A549 (cell line): ENCODE results near the gene MMP25.

Source experiments
- BHLHE40 ChIP-seq: IDR thresholded peaks from 2 replicates; pipeline ENCODE4 v1.6.1; 2012; ENCODE audit warnings: low read depth, low read length, inconsistent platforms
- MYC ChIP-seq: IDR thresholded peaks from 2 replicates; pipeline ENCODE4 v1.6.1; 2012; ENCODE audit warnings: mild to moderate bottlenecking, inconsistent platforms, low read length, improper control_type of control experiment, borderline replicate concordance
- NR3C1 ChIP-seq: fragments of >200 bp; sonication (Bioruptor Twin); formaldehyde crosslinking; IDR thresholded peaks from 3 replicates; pipeline ENCODE4 v1.6.1; 2017
- POLR2A ChIP-seq: IDR thresholded peaks from 2 replicates; pipeline ENCODE4 v1.6.1; 2012; ENCODE audit warnings: mild to moderate bottlenecking, low read length
- RAD21 ChIP-seq, 2 experiments: fragments of >200 bp in 1 of 2; sonication (Bioruptor Twin) in 1 of 2; formaldehyde crosslinking in 1 of 2; IDR thresholded peaks in 1 of 2; conservative IDR thresholded peaks in 1 of 2; 2 replicates in 1 of 2; 3 replicates in 1 of 2; pipeline ENCODE4 v1.6.1; 2012 to 2018; ENCODE audit warnings: inconsistent platforms in 1 of 2
- RCOR1 ChIP-seq: fragments of 150-350 bp; IDR thresholded peaks from 2 replicates; pipeline ENCODE4 v1.6.1; 2014; ENCODE audit warnings: antibody characterized with exemption, low read length, low read depth
- SREBF2 ChIP-seq: fragments of 450-650 bp; IDR thresholded peaks from 2 replicates; pipeline ENCODE4 v1.6.1; 2014; ENCODE audit warnings: mild to moderate bottlenecking, moderate library complexity
- ZFP36 ChIP-seq: fragments of 450-650 bp; IDR thresholded peaks from 2 replicates; pipeline ENCODE4 v1.6.1; 2014; ENCODE audit warnings: borderline replicate concordance; ENCODE audit not compliant: partially characterized antibody
- TF ChIP-seq, protein P1 (sequence below): fragments of >200 bp; sonication (Bioruptor Twin); formaldehyde crosslinking; IDR thresholded peaks from 3 replicates; pipeline ENCODE4 v1.5.1; 2016

DNA sequence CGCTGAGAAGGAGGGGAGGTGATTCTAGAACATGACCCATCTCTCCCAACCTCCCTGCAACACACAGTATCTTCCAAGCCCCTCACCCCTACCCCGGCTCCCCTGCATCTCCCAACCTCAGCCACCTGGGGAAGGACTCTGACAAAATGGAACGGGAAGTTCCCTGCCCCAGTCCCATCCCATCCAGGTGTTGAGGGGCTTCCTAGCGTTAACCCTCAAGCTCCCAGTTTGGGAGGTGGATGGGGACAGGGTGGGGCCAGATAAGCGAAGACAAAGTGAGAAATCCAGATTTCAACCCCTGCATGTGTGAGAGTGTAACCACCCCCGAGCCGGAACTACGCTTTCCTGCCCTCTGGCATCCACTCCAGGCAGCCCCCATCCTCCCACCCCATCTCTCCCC lies 50.9 kb downstream of the MMP25 start:
- TF ChIP-seq SREBF2 (no peak), MYC (no peak), BHLHE40 (no peak), NR3C1 (no peak), POLR2A (no peak), RCOR1 (no peak), RAD21 (conservative IDR thresholded peaks at IDR 0.05 in 1 of 2, IDR thresholded peaks at IDR 0.05 in 1 of 2) (no peak), ZFP36 (no peak)
- TF ChIP-seq, protein P1, sequence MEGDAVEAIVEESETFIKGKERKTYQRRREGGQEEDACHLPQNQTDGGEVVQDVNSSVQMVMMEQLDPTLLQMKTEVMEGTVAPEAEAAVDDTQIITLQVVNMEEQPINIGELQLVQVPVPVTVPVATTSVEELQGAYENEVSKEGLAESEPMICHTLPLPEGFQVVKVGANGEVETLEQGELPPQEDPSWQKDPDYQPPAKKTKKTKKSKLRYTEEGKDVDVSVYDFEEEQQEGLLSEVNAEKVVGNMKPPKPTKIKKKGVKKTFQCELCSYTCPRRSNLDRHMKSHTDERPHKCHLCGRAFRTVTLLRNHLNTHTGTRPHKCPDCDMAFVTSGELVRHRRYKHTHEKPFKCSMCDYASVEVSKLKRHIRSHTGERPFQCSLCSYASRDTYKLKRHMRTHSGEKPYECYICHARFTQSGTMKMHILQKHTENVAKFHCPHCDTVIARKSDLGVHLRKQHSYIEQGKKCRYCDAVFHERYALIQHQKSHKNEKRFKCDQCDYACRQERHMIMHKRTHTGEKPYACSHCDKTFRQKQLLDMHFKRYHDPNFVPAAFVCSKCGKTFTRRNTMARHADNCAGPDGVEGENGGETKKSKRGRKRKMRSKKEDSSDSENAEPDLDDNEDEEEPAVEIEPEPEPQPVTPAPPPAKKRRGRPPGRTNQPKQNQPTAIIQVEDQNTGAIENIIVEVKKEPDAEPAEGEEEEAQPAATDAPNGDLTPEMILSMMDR, result no peak
